Neutrophil (primary cell): Measurements from ENCODE around the gene AKR1A1.

Source experiments
- H3K27ac ChIP-seq: fragments of 200-600 bp; sonication (generic); 2 replicates; pipeline ENCODE4 v1.5.1; 2016; ENCODE audit warnings: mild to moderate bottlenecking, moderate library complexity
- H3K27me3 ChIP-seq: fragments of 200-600 bp; sonication (generic); 2 replicates; pipeline ENCODE4 v1.6.0; 2016; ENCODE audit warnings: mild to moderate bottlenecking
- H3K36me3 ChIP-seq: fragments of 200-600 bp; sonication (generic); 2 replicates; pipeline ENCODE4 v1.5.1; 2017
- H3K4me1 ChIP-seq, 2 experiments: fragments of 200-600 bp in 1 of 2; sonication (generic) in 1 of 2; 1 replicate in 1 of 2; 2 replicates in 1 of 2; pipeline versions ENCODE4 v1.5.1 to v1.6.1; 2013 to 2016; ENCODE audit warnings: low read depth in 1 of 2, low read length in 1 of 2, mild to moderate bottlenecking in 1 of 2, moderate library complexity in 1 of 2; ENCODE audit not compliant: control insufficient read depth in 1 of 2, insufficient read depth in 1 of 2
- H3K4me3 ChIP-seq, 2 experiments: fragments of 200-600 bp in 1 of 2; sonication (generic) in 1 of 2; 1 replicate in 1 of 2; 2 replicates in 1 of 2; pipeline ENCODE4 v1.5.1; 2013 to 2016; ENCODE audit warnings: low read depth in 1 of 2, low read length in 1 of 2, mild to moderate bottlenecking in 1 of 2, moderate library complexity in 1 of 2
- H3K9me3 ChIP-seq: fragments of 200-600 bp; sonication (generic); 2 replicates; pipeline ENCODE4 v1.5.1; 2016
- TF ChIP-seq, protein P1 (sequence below): fragments of 200-600 bp; sonication (generic); IDR thresholded peaks from 2 replicates; pipeline ENCODE4 v1.5.1; 2016; ENCODE audit warnings: antibody characterized with exemption

The AKR1A1 gene

GRCh38 chr1:45550401-45551351 is at the start of gene AKR1A1:
AKR1A1 (plus strand) TSS chr1:45550826; CDS start chr1:45561795, 10,969 bp downstream.
- H3K4me1 ChIP-seq = peaks cover 19 to 21% of the 10 kb centered on the region in 2 experiments
- TF ChIP-seq, protein P1, sequence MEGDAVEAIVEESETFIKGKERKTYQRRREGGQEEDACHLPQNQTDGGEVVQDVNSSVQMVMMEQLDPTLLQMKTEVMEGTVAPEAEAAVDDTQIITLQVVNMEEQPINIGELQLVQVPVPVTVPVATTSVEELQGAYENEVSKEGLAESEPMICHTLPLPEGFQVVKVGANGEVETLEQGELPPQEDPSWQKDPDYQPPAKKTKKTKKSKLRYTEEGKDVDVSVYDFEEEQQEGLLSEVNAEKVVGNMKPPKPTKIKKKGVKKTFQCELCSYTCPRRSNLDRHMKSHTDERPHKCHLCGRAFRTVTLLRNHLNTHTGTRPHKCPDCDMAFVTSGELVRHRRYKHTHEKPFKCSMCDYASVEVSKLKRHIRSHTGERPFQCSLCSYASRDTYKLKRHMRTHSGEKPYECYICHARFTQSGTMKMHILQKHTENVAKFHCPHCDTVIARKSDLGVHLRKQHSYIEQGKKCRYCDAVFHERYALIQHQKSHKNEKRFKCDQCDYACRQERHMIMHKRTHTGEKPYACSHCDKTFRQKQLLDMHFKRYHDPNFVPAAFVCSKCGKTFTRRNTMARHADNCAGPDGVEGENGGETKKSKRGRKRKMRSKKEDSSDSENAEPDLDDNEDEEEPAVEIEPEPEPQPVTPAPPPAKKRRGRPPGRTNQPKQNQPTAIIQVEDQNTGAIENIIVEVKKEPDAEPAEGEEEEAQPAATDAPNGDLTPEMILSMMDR = peak; percentile 56
- H3K4me3 ChIP-seq = peak within 1 kb of the TSS; percentile 76 to 82
- no peaks in the 10 kb centered on the region for H3K9me3 ChIP-seq
- H3K27me3 ChIP-seq = peaks cover 20% of the 10 kb centered on the region
- H3K27ac ChIP-seq = peak within 1 kb of the TSS; percentile 87
- H3K36me3 ChIP-seq = peaks cover 5% of the 10 kb centered on the region

- Histone ChIP-seq H3K4me3 (no peak overlapping the region), H3K27ac (no peak overlapping the region)
These were observed 49.1 kb upstream of the AKR1A1 start for GRCh38 chr1:45501505-45501859.

GRCh38 chr1:45503462-45504360 is 46.9 kb upstream of the AKR1A1 start:
- TF ChIP-seq, protein P1 = no peak
- Histone ChIP-seq H3K27me3 (no peaks in the 10 kb centered on the region), H3K4me1 (peaks cover 13 to 20% of the 10 kb centered on the region in 2 experiments), H3K36me3 (no peaks in the 10 kb centered on the region), H3K9me3 (no peaks in the 10 kb centered on the region), H3K27ac (no peak overlapping the region), H3K4me3 (no peak overlapping the region)

More at GRCh38 chr1:45501505-45501859, 49.1 kb upstream of the AKR1A1 start:
- Histone ChIP-seq H3K27me3 (no peaks in the 10 kb centered on the region), H3K9me3 (no peaks in the 10 kb centered on the region), H3K36me3 (no peaks in the 10 kb centered on the region), H3K4me1 (peaks cover 13 to 20% of the 10 kb centered on the region in 2 experiments)
- TF ChIP-seq, protein P1 = no peak

DNA sequence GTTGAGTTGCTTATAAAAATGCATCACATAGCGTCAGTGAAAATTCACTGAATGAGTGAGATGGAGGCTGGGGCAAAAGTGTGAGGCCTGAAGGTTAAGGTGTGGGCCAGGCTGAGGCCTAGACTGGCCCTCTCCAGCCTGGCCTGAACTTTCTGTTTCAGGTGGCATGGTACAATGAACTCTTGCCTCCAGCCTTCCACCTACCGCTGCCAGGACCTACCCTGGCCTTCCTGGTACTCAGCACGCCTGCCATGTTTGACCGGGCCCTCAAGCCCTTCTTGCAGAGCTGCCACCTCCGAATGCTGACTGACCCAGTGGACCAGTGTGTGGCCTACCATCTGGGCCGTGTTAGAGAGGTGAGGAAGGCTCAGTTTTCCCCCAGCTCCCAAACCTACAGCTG is 43.4 kb upstream of the AKR1A1 start:
- Histone ChIP-seq H3K9me3 (no peaks in the 10 kb centered on the region), H3K4me1 (no peaks in the 10 kb centered on the region), H3K27me3 (no peaks in the 10 kb centered on the region), H3K36me3 (no peaks in the 10 kb centered on the region), H3K4me3 (no peak overlapping the region), H3K27ac (no peak overlapping the region)
- TF ChIP-seq, protein P1 = no peak

- TF ChIP-seq, protein P1 = no peak
- no peaks in the 10 kb centered on the region for H3K27me3 ChIP-seq
- H3K36me3 ChIP-seq = no peaks in the 10 kb centered on the region
- H3K9me3 ChIP-seq = no peaks in the 10 kb centered on the region
- no peak overlapping the region for H3K4me3 ChIP-seq
- H3K4me1 ChIP-seq = no peaks in the 10 kb centered on the region
- no peak overlapping the region for H3K27ac ChIP-seq
These were observed 42.7 kb upstream of the AKR1A1 start for GRCh38 chr1:45507893-45508292.
